ENCODE data around the gene FBH1. TPM values are rescaled to one million over a fixed set of nuclear protein-coding genes. Genes with fewer than 3 reads are reported as not detected.
A peak's percentile ranks its signal among the peaks of the same experiment; 100 is the strongest.

The FBH1 gene
- total and polyA plus RNA-seq, 10 of the 15 experiments (the other 5 are each of a cell fraction or from before 2014, with no cell fraction given): 6.1 to 67.6 (median 47.2) TPM

- TF ChIP-seq, protein P1, sequence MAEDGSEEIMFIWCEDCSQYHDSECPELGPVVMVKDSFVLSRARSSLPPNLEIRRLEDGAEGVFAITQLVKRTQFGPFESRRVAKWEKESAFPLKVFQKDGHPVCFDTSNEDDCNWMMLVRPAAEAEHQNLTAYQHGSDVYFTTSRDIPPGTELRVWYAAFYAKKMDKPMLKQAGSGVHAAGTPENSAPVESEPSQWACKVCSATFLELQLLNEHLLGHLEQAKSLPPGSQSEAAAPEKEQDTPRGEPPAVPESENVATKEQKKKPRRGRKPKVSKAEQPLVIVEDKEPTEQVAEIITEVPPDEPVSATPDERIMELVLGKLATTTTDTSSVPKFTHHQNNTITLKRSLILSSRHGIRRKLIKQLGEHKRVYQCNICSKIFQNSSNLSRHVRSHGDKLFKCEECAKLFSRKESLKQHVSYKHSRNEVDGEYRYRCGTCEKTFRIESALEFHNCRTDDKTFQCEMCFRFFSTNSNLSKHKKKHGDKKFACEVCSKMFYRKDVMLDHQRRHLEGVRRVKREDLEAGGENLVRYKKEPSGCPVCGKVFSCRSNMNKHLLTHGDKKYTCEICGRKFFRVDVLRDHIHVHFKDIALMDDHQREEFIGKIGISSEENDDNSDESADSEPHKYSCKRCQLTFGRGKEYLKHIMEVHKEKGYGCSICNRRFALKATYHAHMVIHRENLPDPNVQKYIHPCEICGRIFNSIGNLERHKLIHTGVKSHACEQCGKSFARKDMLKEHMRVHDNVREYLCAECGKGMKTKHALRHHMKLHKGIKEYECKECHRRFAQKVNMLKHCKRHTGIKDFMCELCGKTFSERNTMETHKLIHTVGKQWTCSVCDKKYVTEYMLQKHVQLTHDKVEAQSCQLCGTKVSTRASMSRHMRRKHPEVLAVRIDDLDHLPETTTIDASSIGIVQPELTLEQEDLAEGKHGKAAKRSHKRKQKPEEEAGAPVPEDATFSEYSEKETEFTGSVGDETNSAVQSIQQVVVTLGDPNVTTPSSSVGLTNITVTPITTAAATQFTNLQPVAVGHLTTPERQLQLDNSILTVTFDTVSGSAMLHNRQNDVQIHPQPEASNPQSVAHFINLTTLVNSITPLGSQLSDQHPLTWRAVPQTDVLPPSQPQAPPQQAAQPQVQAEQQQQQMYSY (CRISPR knock-in tag; IDR thresholded peaks at IDR 0.05): no peak
- TF ChIP-seq ZBTB11 (CRISPR knock-in tag; IDR thresholded peaks at IDR 0.05) (no peak), GATAD2B (conservative IDR thresholded peaks at IDR 0.05; ENCODE audit: low read depth) (peak; percentile 72), PML (IDR thresholded peaks at IDR 0.05; ENCODE audit: low read length) (peak; percentile 77; the same call in 1 of the 2 replicates), IRF4 (IDR thresholded peaks at IDR 0.05; ENCODE audit: low read depth, low read length) (peak; percentile 73; the same call in 1 of the 2 replicates), FOXK2 (IDR thresholded peaks at IDR 0.05) (no peak; the same call in 1 of the 2 replicates), ESRRA (IDR thresholded peaks at IDR 0.05; ENCODE audit: low read length) (peak; percentile 92; the same call in 1 of the 2 replicates), CREB1 (IDR thresholded peaks at IDR 0.05; ENCODE audit: low read depth) (peak; percentile 92), EP300 (IDR thresholded peaks at IDR 0.05; ENCODE audit: borderline replicate concordance in 1 of 2, control insufficient read depth in 1 of 2, low read depth in 2 of 2, low read length in 2 of 2) (peak; percentile 74 to 88; a peak in 2 of 4 replicates), ZBTB4 (CRISPR knock-in tag; IDR thresholded peaks at IDR 0.05) (no peak), STAT3 (IDR thresholded peaks at IDR 0.05; ENCODE audit: low read depth, low read length) (no peak), ZNF217 (IDR thresholded peaks at IDR 0.05) (peak; percentile 73), KLF5 (IDR thresholded peaks at IDR 0.05; ENCODE audit: partially characterized antibody) (peak; percentile 8), FOXM1 (IDR thresholded peaks at IDR 0.05; ENCODE audit: low read depth, low read length) (peak; percentile 89)
- TF ChIP-seq, protein P2, sequence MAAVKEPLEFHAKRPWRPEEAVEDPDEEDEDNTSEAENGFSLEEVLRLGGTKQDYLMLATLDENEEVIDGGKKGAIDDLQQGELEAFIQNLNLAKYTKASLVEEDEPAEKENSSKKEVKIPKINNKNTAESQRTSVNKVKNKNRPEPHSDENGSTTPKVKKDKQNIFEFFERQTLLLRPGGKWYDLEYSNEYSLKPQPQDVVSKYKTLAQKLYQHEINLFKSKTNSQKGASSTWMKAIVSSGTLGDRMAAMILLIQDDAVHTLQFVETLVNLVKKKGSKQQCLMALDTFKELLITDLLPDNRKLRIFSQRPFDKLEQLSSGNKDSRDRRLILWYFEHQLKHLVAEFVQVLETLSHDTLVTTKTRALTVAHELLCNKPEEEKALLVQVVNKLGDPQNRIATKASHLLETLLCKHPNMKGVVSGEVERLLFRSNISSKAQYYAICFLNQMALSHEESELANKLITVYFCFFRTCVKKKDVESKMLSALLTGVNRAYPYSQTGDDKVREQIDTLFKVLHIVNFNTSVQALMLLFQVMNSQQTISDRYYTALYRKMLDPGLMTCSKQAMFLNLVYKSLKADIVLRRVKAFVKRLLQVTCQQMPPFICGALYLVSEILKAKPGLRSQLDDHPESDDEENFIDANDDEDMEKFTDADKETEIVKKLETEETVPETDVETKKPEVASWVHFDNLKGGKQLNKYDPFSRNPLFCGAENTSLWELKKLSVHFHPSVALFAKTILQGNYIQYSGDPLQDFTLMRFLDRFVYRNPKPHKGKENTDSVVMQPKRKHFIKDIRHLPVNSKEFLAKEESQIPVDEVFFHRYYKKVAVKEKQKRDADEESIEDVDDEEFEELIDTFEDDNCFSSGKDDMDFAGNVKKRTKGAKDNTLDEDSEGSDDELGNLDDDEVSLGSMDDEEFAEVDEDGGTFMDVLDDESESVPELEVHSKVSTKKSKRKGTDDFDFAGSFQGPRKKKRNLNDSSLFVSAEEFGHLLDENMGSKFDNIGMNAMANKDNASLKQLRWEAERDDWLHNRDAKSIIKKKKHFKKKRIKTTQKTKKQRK (IDR thresholded peaks at IDR 0.05; ENCODE audit: low read depth, low read length): no peak
Measured at GRCh38 chr10:5862360-5862961, 27.6 kb upstream of the FBH1 start (continued).

Measured in GM12878 (cell line).